ENCODE results near the gene NSMCE3.

NSMCE3 gene

DNA sequence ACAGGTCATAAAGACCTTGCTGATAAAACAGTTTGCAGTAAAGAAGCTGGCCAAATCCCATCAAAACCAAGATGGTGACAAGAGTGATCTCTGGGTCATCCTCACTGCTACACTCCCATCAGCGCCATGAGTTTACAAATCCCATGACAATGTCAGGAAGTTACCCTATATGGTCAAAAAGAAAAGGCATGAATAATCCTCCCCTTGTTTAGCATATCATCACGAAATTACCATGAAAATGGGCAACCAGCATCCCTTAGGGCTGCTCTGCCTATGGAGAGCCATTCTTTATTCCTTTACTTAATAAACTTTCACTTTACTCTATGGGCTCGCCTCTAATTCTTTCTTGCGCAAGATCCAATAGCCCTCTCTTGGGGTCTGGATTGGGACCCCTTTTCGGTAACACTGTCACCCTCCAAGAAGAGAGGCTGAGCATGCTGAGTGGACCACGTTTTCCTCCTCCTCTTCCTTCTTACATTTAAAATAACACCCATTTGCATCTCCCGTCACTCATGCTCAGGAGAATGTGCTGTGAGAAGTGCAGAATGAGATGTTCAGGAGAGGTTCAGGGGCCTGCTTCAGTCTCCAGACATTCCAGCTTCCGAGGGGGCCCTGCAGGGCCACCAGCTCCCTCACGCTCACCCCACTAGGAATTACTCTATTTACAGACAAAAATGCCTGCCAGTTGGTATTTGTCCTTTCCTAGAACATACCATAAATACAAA, 47.3 kb downstream of the NSMCE3 start:
- no peak for DNase-seq (ENCODE audit: low spot score)

DNA sequence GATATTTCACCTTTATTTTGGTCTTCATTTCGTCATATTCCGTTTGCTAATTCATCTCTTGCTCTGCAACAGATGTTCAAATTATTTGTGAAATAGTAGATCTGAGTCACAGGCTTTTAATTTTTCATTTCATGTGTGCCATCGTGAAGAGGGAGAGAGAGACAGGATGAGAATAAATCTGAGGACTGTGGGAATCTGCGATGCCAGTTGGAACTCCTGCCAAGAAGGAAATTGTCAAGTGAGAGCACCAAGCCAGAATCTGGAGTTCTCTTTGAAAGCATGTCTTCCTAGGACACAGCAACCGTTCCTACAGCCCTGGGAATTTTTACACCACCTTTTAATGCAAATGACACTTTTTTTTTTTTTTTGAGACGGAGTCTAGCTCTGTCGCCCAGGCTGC, 48.8 kb downstream of the NSMCE3 start:
- no peak for DNase-seq (ENCODE audit: low spot score)

DNA sequence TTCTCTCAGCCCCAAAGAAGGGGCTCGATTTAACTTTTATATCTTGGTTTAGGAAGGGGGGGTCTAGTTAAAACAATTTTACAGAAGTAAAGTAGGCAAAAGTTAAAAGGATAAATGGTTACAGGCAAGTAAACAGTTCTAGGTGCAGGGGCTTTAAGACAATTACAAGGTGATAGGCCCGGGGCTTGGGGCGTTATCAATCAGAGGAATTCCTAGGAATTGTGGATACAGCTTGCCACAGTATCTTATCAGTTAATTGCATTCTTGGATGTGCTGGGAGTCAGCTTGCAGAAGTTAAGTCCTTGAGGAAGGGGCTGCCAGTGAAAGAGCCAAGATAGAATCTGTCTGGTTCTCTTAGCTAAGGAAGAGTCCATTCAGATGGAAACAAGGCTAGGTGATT, 52.7 kb downstream of the NSMCE3 start:
- DNase-seq (ENCODE audit: low spot score): no peak

All from LoVo (cell line).